ENCODE results near the gene DDX24.

DDX24 gene

DNA sequence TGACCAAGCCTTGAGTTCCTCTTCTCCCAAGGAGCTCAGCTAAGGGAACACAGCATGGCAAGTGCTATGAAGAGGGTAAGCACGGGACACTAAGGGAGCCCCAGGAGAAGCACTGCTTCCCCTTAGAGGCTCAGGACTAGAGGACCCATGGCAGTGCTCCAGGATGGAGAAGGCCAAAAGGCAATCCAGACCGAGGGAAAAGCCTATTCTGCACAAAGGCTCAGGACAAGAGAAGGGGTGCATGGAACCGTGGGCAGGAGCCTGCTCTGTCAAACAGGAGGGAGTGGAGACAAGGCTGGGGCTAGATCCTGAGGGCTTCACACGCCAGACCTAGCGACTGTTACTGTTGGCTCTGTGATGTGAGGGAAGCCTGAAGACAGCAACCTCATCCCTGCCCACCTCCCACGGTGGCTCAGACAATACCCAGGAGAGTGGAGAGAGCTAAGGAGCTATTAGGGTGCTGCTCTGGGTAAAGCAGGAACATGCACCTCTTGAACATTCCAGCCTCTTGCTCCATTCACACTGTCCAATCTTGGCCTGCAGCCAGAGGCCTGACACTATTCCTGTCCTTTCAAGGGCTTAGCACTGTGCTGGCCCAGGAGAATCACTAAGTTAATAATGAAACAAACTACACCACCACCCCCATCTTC lies 30.6 kb downstream of the DDX24 start:
- DNase-seq: no peak
- Histone ChIP-seq H3K4me3 (ENCODE audit: control insufficient read depth in 1 of 7, extremely low read depth in 1 of 7, insufficient read depth in 4 of 7, low read depth in 2 of 7, low read length in 6 of 7) (no peak overlapping the region), H3K27ac (ENCODE audit: insufficient read depth in 1 of 2, low read depth in 1 of 2, low read length in 2 of 2, poor library complexity in 1 of 2, severe bottlenecking in 2 of 2) (no peak overlapping the region), H3K9me3 (ENCODE audit: control extremely low read depth in 1 of 5, control insufficient read depth in 4 of 5, insufficient read depth in 2 of 5, low read depth in 1 of 5, low read length in 4 of 5) (no peaks in the 10 kb centered on the region), H3K4me1 (ENCODE audit: control extremely low read depth in 1 of 4, control insufficient read depth in 4 of 4, insufficient read depth in 4 of 4, low read length in 3 of 4) (no peaks in the 10 kb centered on the region), H3K27me3 (replicated peaks in 2 of 5; ENCODE audit: control insufficient read depth in 4 of 5, insufficient read depth in 5 of 5, low read length in 4 of 5) (no peaks in the 10 kb centered on the region), H3K36me3 (ENCODE audit: control insufficient read depth in 4 of 4, insufficient read depth in 4 of 4, low read length in 3 of 4) (peaks cover 20 to 93% (median 76%) of the 10 kb centered on the region in 4 experiments)
- POLR2A ChIA-PET: no interaction called here
- 97% methylated on average over 5 of the region's 6 CpGs for WGBS (ENCODE audit: insufficient coverage)
- CTCF ChIA-PET: interaction anchor here (0.6 to 3.3 kb wide), 10 partner anchors 12 to 436 kb away, joined by 3 to 19 read pairs (median 4); no protein-coding TSS in a partner anchor

DNA sequence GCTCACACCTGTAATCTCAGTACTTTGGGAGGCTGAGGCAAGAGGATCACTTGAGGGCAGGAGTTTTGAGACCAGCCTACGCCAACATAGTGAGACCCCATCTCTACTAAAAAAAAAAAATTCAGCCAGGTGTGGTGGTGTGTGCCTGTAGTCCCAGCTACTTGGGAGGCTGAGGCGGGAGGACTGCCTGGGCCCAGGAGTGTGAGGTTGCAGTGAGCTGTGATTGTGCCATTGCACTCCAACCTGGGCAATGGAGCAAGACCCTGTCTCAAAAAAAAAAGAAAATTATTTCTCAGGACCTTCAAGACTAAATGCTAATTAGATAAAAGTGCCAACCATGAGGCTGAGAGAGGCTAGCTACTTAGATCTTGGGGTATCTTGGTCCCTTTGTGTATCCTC lies 31.4 kb downstream of the DDX24 start:
- Histone ChIP-seq H3K27ac (ENCODE audit: insufficient read depth in 1 of 2, low read depth in 1 of 2, low read length in 2 of 2, poor library complexity in 1 of 2, severe bottlenecking in 2 of 2) (no peak overlapping the region), H3K27me3 (replicated peaks in 2 of 5; ENCODE audit: control insufficient read depth in 4 of 5, insufficient read depth in 5 of 5, low read length in 4 of 5) (no peaks in the 10 kb centered on the region), H3K9me3 (ENCODE audit: control extremely low read depth in 1 of 5, control insufficient read depth in 4 of 5, insufficient read depth in 2 of 5, low read depth in 1 of 5, low read length in 4 of 5) (no peaks in the 10 kb centered on the region), H3K36me3 (ENCODE audit: control insufficient read depth in 4 of 4, insufficient read depth in 4 of 4, low read length in 3 of 4) (peaks cover 20 to 92% (median 74%) of the 10 kb centered on the region in 4 experiments), H3K4me3 (ENCODE audit: control insufficient read depth in 1 of 7, extremely low read depth in 1 of 7, insufficient read depth in 4 of 7, low read depth in 2 of 7, low read length in 6 of 7) (no peak overlapping the region), H3K4me1 (ENCODE audit: control extremely low read depth in 1 of 4, control insufficient read depth in 4 of 4, insufficient read depth in 4 of 4, low read length in 3 of 4) (no peaks in the 10 kb centered on the region)
- DNase-seq: no peak
- POLR2A ChIA-PET: no interaction called here
- WGBS (ENCODE audit: insufficient coverage): no CpG with 5 or more reads among the region's 2 CpGs
- CTCF ChIA-PET: interaction anchor here (0.7 to 3.3 kb wide), 9 partner anchors 8 to 436 kb away, joined by 3 to 19 read pairs (median 4); no protein-coding TSS in a partner anchor

DNA sequence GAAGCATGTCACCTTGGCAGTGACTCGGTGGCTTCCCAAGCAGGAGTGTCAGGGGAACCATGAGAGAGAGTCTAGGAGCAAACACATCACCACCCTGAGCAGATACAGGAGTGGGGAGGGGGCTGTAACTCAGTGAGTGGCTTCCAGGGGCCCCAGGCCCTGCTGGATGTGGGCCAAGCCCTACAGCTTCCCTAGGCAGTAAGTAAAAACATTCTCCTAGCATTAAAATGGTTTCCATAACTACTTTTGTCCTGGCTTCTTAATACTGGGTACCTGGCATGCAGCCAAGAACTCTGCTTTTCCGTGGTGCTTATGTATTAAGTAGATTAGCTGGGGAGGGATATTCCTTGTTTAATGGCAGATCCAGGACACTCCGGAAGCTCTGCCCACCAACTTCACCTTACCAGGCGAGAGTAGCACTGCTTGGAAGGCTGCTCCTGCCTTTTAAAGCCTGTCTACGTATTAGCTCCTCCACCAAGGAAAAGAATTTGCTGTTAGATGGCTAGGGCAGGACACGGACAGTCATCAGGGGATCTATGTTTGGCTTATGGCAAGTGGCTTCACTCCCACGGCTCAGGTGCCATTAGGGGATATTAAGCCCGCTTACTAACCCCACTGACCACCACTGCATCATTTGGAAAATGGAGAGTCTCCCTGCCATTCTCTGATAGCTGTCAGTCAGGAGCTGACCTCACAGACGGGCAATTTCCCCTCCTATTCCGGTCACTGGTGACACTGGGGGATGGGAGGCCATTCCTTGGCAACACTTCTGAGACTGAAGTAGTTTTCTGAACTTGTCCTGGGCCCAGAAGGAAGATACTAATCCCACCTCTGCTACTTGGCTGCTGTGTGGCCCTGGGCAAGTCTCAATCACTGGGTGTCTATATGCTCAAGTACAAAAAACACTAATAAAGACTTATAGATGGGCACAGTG lies 32.0 kb downstream of the DDX24 start:
- DNase-seq: no peak
- H3K9me3 ChIP-seq (ENCODE audit: control extremely low read depth in 1 of 5, control insufficient read depth in 4 of 5, insufficient read depth in 2 of 5, low read depth in 1 of 5, low read length in 4 of 5): no peaks in the 10 kb centered on the region
- peaks cover 14 to 89% (median 70%) of the 10 kb centered on the region in 4 experiments for H3K36me3 ChIP-seq (ENCODE audit: control insufficient read depth in 4 of 4, insufficient read depth in 4 of 4, low read length in 3 of 4)
- CTCF ChIA-PET: interaction anchor here (0.9 to 3.3 kb wide), 7 partner anchors 9 to 131 kb away, joined by 3 to 19 read pairs (median 4); no protein-coding TSS in a partner anchor
- H3K4me3 ChIP-seq (ENCODE audit: control insufficient read depth in 1 of 7, extremely low read depth in 1 of 7, insufficient read depth in 4 of 7, low read depth in 2 of 7, low read length in 6 of 7): no peak overlapping the region
- no peaks in the 10 kb centered on the region for H3K27me3 ChIP-seq (replicated peaks in 2 of 5; ENCODE audit: control insufficient read depth in 4 of 5, insufficient read depth in 5 of 5, low read length in 4 of 5)
- no peaks in the 10 kb centered on the region for H3K4me1 ChIP-seq (ENCODE audit: control extremely low read depth in 1 of 4, control insufficient read depth in 4 of 4, insufficient read depth in 4 of 4, low read length in 3 of 4)
- H3K27ac ChIP-seq (ENCODE audit: insufficient read depth in 1 of 2, low read depth in 1 of 2, low read length in 2 of 2, poor library complexity in 1 of 2, severe bottlenecking in 2 of 2): no peak overlapping the region
- 95% methylated on average over 6 of the region's 10 CpGs for WGBS (ENCODE audit: insufficient coverage)
- POLR2A ChIA-PET: no interaction called here

DNA sequence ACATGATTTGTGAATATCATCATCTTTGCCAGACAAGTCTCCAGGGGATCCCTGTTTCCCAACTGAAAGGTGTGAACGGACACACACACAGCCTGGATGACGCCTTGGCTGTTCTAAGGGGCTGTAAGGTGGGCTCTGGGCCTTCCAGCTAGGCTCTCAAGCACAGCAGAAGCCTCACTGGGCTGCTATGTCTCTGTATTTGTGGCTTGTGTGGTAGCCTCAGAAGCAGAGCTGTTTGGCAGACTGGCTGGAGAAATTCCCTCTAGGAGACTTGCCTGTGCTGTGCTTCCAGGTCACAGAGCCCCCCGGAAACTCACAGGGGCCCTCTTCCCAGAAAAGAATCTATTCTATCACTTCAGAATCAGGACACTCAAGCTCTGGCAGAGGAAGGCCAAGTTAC lies 33.4 kb downstream of the DDX24 start:
- Histone ChIP-seq H3K27me3 (replicated peaks in 2 of 5; ENCODE audit: control insufficient read depth in 4 of 5, insufficient read depth in 5 of 5, low read length in 4 of 5) (no peaks in the 10 kb centered on the region), H3K9me3 (ENCODE audit: control extremely low read depth in 1 of 5, control insufficient read depth in 4 of 5, insufficient read depth in 2 of 5, low read depth in 1 of 5, low read length in 4 of 5) (no peaks in the 10 kb centered on the region), H3K4me3 (ENCODE audit: control insufficient read depth in 1 of 7, extremely low read depth in 1 of 7, insufficient read depth in 4 of 7, low read depth in 2 of 7, low read length in 6 of 7) (no peak overlapping the region), H3K4me1 (ENCODE audit: control extremely low read depth in 1 of 4, control insufficient read depth in 4 of 4, insufficient read depth in 4 of 4, low read length in 3 of 4) (no peaks in the 10 kb centered on the region), H3K27ac (ENCODE audit: insufficient read depth in 1 of 2, low read depth in 1 of 2, low read length in 2 of 2, poor library complexity in 1 of 2, severe bottlenecking in 2 of 2) (no peak overlapping the region), H3K36me3 (ENCODE audit: control insufficient read depth in 4 of 4, insufficient read depth in 4 of 4, low read length in 3 of 4) (peaks cover 12 to 83% (median 64%) of the 10 kb centered on the region in 4 experiments)
- ChIA-PET CTCF (interaction anchor here (0.7 to 3.0 kb wide), 4 partner anchors 9 to 133 kb away, joined by 3 to 19 read pairs (median 4); no protein-coding TSS in a partner anchor), POLR2A (no interaction called here)
- no peak for DNase-seq
- WGBS (ENCODE audit: insufficient coverage): 100% methylated on average over 3 of the region's 3 CpGs

DNA sequence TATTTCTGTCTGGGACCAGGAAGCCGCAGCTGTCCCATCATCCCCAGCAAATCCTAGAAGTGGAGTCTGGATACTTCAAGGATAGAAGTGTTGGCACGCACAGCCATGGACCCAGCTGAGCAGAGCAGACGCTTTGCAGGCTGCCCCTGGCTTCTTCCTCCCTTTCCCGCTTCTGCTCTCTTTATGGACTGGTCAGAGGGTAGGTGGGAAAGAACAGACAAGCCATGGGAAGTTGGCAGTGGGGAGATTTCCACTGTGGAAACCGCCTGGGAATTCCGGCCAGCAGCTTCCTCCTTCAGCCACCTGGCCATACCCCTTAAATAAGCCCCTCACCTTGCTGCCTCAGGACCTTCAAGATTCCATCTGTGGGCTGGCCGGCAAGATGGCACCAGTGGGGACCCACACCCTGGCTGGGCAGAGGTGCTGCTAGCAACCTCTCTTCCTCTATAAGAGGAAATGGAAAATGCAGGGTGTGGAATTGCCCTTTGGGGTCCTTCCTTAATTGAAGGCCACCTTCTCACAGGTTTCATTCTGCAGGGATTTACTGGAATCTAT lies 34.2 kb downstream of the DDX24 start:
- no peak overlapping the region for H3K27ac ChIP-seq (ENCODE audit: insufficient read depth in 1 of 2, low read depth in 1 of 2, low read length in 2 of 2, poor library complexity in 1 of 2, severe bottlenecking in 2 of 2)
- ChIA-PET POLR2A (no interaction called here), CTCF (interaction anchor here (0.8 to 1.7 kb wide), 3 partner anchors 9 to 11 kb away, joined by 4 to 6 read pairs (median 4); no protein-coding TSS in a partner anchor)
- H3K27me3 ChIP-seq (replicated peaks in 2 of 5; ENCODE audit: control insufficient read depth in 4 of 5, insufficient read depth in 5 of 5, low read length in 4 of 5): no peaks in the 10 kb centered on the region
- H3K9me3 ChIP-seq (ENCODE audit: control extremely low read depth in 1 of 5, control insufficient read depth in 4 of 5, insufficient read depth in 2 of 5, low read depth in 1 of 5, low read length in 4 of 5): no peaks in the 10 kb centered on the region
- no peak for DNase-seq
- WGBS (ENCODE audit: insufficient coverage): 100% methylated on average over 4 of the region's 7 CpGs
- no peak overlapping the region for H3K4me3 ChIP-seq (ENCODE audit: control insufficient read depth in 1 of 7, extremely low read depth in 1 of 7, insufficient read depth in 4 of 7, low read depth in 2 of 7, low read length in 6 of 7)
- no peaks in the 10 kb centered on the region for H3K4me1 ChIP-seq (ENCODE audit: control extremely low read depth in 1 of 4, control insufficient read depth in 4 of 4, insufficient read depth in 4 of 4, low read length in 3 of 4)
- peaks cover 11 to 76% (median 57%) of the 10 kb centered on the region in 4 experiments for H3K36me3 ChIP-seq (ENCODE audit: control insufficient read depth in 4 of 4, insufficient read depth in 4 of 4, low read length in 3 of 4)

DNA sequence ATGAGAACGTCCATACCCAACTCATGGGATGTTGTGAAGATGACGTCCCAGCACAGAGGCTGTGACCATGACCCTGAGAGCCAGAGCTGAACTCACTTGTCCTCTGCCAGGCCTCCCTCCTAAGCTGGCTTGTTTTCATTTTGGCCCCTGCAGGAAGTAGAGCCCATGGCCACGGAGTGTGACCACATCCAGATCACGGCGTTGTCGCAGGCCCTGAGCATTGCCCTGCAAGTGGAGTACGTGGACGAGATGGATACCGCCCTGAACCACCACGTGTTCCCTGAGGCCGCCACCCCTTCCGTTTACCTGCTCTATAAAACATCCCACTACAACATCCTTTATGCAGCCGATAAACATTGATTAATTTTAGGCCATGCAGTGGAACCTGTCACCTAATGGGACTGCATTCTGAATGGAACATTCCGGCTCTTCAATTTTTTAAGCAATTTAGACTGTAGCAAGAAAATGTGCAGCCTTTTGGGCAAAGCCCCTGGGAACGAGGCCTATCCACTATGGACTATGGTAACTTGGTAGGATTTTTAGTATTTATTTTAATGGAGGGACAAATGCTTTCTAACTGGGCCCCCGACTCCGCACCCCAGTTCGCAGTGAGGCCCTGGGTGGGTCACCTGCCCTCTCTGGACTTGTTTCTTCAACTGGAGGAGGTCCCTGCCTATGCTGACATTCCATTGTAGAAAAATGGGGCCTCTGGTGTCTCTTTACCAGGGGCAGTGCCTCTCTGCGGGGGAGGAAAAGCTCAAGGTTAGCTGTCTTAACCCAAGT lies 35.2 kb downstream of the DDX24 start:
- 93% methylated on average over 18 of the region's 19 CpGs for WGBS (ENCODE audit: insufficient coverage)
- no peak overlapping the region for H3K4me3 ChIP-seq (ENCODE audit: control insufficient read depth in 1 of 7, extremely low read depth in 1 of 7, insufficient read depth in 4 of 7, low read depth in 2 of 7, low read length in 6 of 7)
- H3K4me1 ChIP-seq (ENCODE audit: control extremely low read depth in 1 of 4, control insufficient read depth in 4 of 4, insufficient read depth in 4 of 4, low read length in 3 of 4): no peaks in the 10 kb centered on the region
- no peaks in the 10 kb centered on the region for H3K27me3 ChIP-seq (replicated peaks in 2 of 5; ENCODE audit: control insufficient read depth in 4 of 5, insufficient read depth in 5 of 5, low read length in 4 of 5)
- H3K36me3 ChIP-seq (ENCODE audit: control insufficient read depth in 4 of 4, insufficient read depth in 4 of 4, low read length in 3 of 4): peaks cover 11 to 66% (median 48%) of the 10 kb centered on the region in 4 experiments
- no peaks in the 10 kb centered on the region for H3K9me3 ChIP-seq (ENCODE audit: control extremely low read depth in 1 of 5, control insufficient read depth in 4 of 5, insufficient read depth in 2 of 5, low read depth in 1 of 5, low read length in 4 of 5)
- ChIA-PET CTCF (interaction anchor here (0.8 to 3.2 kb wide), 5 partner anchors 8 to 86 kb away, joined by 3 to 14 read pairs (median 4); no protein-coding TSS in a partner anchor), POLR2A (no interaction called here)
- H3K27ac ChIP-seq (ENCODE audit: insufficient read depth in 1 of 2, low read depth in 1 of 2, low read length in 2 of 2, poor library complexity in 1 of 2, severe bottlenecking in 2 of 2): no peak overlapping the region
- DNase-seq: no peak
